Measurements from ENCODE around the gene AGPAT3.

- TF ChIP-seq, protein P1, sequence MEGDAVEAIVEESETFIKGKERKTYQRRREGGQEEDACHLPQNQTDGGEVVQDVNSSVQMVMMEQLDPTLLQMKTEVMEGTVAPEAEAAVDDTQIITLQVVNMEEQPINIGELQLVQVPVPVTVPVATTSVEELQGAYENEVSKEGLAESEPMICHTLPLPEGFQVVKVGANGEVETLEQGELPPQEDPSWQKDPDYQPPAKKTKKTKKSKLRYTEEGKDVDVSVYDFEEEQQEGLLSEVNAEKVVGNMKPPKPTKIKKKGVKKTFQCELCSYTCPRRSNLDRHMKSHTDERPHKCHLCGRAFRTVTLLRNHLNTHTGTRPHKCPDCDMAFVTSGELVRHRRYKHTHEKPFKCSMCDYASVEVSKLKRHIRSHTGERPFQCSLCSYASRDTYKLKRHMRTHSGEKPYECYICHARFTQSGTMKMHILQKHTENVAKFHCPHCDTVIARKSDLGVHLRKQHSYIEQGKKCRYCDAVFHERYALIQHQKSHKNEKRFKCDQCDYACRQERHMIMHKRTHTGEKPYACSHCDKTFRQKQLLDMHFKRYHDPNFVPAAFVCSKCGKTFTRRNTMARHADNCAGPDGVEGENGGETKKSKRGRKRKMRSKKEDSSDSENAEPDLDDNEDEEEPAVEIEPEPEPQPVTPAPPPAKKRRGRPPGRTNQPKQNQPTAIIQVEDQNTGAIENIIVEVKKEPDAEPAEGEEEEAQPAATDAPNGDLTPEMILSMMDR (IDR thresholded peaks at IDR 0.05): no peak
- TF ChIP-seq CEBPB (IDR thresholded peaks at IDR 0.05): no peak
Observed at GRCh38 chr21:43956019-43956669, 91.1 kb downstream of the AGPAT3 start.
